Neural progenitor cell (in vitro differentiated cells): ENCODE measurements around the gene ZNF19. TPM values are rescaled to one million over a fixed set of nuclear protein-coding genes. Genes with fewer than 3 reads are reported as not detected.

Experiments used
- DNase-seq: peaks from one replicate; pipeline ENCODE4 v3.0.0-alpha.2; 2016; ENCODE audit warnings: low spot score
- H2AFZ ChIP-seq: fragments of 200-600 bp; sonication (generic); replicated peaks from 2 replicates; pipeline ENCODE4 v1.6.1; 2016; ENCODE audit warnings: antibody characterized with exemption
- H3F3A ChIP-seq: fragments of 200-600 bp; sonication (generic); 2 replicates; pipeline ENCODE4 v1.6.1; 2016; ENCODE audit warnings: antibody characterized with exemption, low read depth
- H3K27ac ChIP-seq: fragments of 200-600 bp; sonication (generic); 2 replicates; pipeline ENCODE4 v1.5.1; 2016; ENCODE audit warnings: mild to moderate bottlenecking
- H3K27me3 ChIP-seq: fragments of 200-600 bp; sonication (generic); 2 replicates; pipeline ENCODE4 v1.6.1; 2016; ENCODE audit warnings: mild to moderate bottlenecking, moderate library complexity
- H3K36me3 ChIP-seq: fragments of 200-600 bp; sonication (generic); 2 replicates; pipeline ENCODE4 v1.5.1; 2016
- H3K4me1 ChIP-seq: fragments of 200-600 bp; sonication (generic); 2 replicates; pipeline ENCODE4 v1.6.1; 2016; ENCODE audit warnings: mixed run types
- H3K4me2 ChIP-seq: fragments of 200-600 bp; sonication (generic); 2 replicates; pipeline ENCODE4 v1.6.1; 2016
- H3K4me3 ChIP-seq: fragments of 200-600 bp; sonication (generic); 2 replicates; pipeline ENCODE4 v1.5.1; 2016
- H3K79me2 ChIP-seq: fragments of 200-600 bp; sonication (generic); 2 replicates; pipeline ENCODE4 v1.6.1; 2016; ENCODE audit warnings: low read depth
- H3K9ac ChIP-seq: fragments of 200-600 bp; sonication (generic); 2 replicates; pipeline ENCODE4 v1.6.1; 2016
- H3K9me3 ChIP-seq: fragments of 200-600 bp; sonication (generic); 2 replicates; pipeline ENCODE4 v1.5.1; 2016; ENCODE audit warnings: low read depth
- H4K20me1 ChIP-seq: fragments of 200-600 bp; sonication (generic); 2 replicates; pipeline ENCODE4 v1.6.1; 2016; ENCODE audit warnings: low read depth
- H3K27ac Mint-ChIP-seq: 3 replicates; pipeline ENCODE4 v1.8.0; 2021; ENCODE audit warnings: mixed read lengths
- H3K27me3 Mint-ChIP-seq: 2 replicates; pipeline ENCODE4 v1.8.0; 2022; ENCODE audit warnings: low read depth, mild to moderate bottlenecking, inconsistent platforms, moderate library complexity, mixed read lengths; ENCODE audit not compliant: insufficient read depth
- H3K36me3 Mint-ChIP-seq: 3 replicates; pipeline ENCODE4 v1.8.0; 2021; ENCODE audit warnings: mixed read lengths
- H3K4me1 Mint-ChIP-seq: 3 replicates; pipeline ENCODE4 v1.8.0; 2021; ENCODE audit warnings: mixed read lengths
- H3K4me3 Mint-ChIP-seq: 3 replicates; pipeline ENCODE4 v1.8.0; 2021; ENCODE audit warnings: mild to moderate bottlenecking, moderate library complexity, mixed read lengths
- H3K9me3 Mint-ChIP-seq: 3 replicates; pipeline ENCODE4 v1.8.0; 2020; ENCODE audit warnings: mixed read lengths
- CTCF ChIP-seq: fragments of 200-600 bp; sonication (generic); IDR thresholded peaks from 2 replicates; pipeline ENCODE4 v1.5.1; 2017; ENCODE audit warnings: antibody characterized with exemption, mild to moderate bottlenecking
- EZH2 ChIP-seq: fragments of 200-600 bp; sonication (generic); IDR thresholded peaks from 2 replicates; pipeline ENCODE4 v1.6.1; 2017; ENCODE audit warnings: antibody characterized with exemption, mild to moderate bottlenecking, moderate library complexity
- EZH2phosphoT487 ChIP-seq: fragments of 200-600 bp; sonication (generic); IDR thresholded peaks from 2 replicates; pipeline ENCODE4 v1.6.1; 2017; ENCODE audit warnings: antibody characterized with exemption
- total RNA-seq: library from RNA; depleted of rRNA; stranded (reverse); fragments of >200 nt; gene quantifications from 2 replicates; pipeline ENCODE4 v1.2.3, GENCODE V29; 2015; ENCODE audit warnings: low replicate concordance

Gene ZNF19
- total RNA-seq, 1 donor from 2014 or later: 13.9 TPM

GRCh38 chr16:71479420-71479819 is 9.7 kb downstream of the ZNF19 start:
- Mint-ChIP-seq H3K4me1 (peaks cover 8% of the 10 kb centered on the region), H3K9me3 (no peaks in the 10 kb centered on the region), H3K27me3 (no peaks in the 10 kb centered on the region), H3K4me3 (no peak overlapping the region), H3K36me3 (no peaks in the 10 kb centered on the region), H3K27ac (no peak overlapping the region)
- Histone ChIP-seq H3K36me3 (no peaks in the 10 kb centered on the region), H3K4me2 (no peak overlapping the region), H3F3A (peaks cover 12% of the 10 kb centered on the region), H3K79me2 (peaks cover 9% of the 10 kb centered on the region), H3K27ac (no peak overlapping the region), H3K4me3 (no peak overlapping the region), H3K27me3 (no peaks in the 10 kb centered on the region), H2AFZ (no peak overlapping the region), H3K9ac (no peak overlapping the region), H3K4me1 (peaks cover 5% of the 10 kb centered on the region), H4K20me1 (no peaks in the 10 kb centered on the region), H3K9me3 (no peaks in the 10 kb centered on the region)
- peak; percentile 60 for DNase-seq
- peak; percentile 66 for TF ChIP-seq CTCF
- no peak for TF ChIP-seq EZH2

DNA sequence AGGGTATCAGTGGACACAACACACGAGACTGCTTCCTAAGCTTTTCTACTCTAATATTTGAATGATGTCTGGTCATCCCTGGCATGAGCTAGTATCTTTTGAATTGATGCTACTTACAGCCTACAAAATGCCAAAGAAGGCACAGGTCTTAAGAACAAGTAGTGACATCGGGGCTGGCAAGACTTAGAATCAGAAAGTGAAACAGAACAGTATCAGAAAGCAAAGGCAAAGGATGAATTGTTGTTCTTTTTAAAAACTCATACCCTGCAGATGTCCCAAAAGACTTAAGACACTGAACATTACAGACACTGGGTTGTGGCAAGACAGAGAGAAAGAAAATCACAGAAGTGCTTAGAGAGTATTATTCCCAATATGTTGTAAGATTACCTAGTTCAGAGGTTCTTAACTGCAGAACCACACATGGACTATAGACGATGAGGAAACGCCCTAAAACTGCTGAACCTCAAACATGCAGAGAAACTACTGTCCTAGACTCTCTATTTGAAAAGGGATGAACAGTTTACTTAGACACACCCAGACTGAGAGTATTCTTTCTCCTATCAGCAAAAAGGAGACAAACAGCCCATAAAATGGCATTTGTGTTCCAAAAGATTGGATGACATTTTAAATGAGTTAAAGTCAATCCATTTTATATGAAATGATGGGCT is 12.5 kb downstream of the ZNF19 start:
- H3K27me3 ChIP-seq: no peaks in the 10 kb centered on the region
- no peaks in the 10 kb centered on the region for H3F3A ChIP-seq
- H3K79me2 ChIP-seq: no peaks in the 10 kb centered on the region
- H3K27ac Mint-ChIP-seq: no peak overlapping the region
- H3K27ac ChIP-seq: no peak overlapping the region
- no peak for DNase-seq
- H3K27me3 Mint-ChIP-seq: no peaks in the 10 kb centered on the region
- H3K4me3 Mint-ChIP-seq: no peak overlapping the region
- no peak overlapping the region for H3K4me3 ChIP-seq
- H3K36me3 ChIP-seq: no peaks in the 10 kb centered on the region
- no peaks in the 10 kb centered on the region for H3K36me3 Mint-ChIP-seq
- H3K9ac ChIP-seq: no peak overlapping the region
- no peaks in the 10 kb centered on the region for H3K9me3 Mint-ChIP-seq
- H4K20me1 ChIP-seq: no peaks in the 10 kb centered on the region
- H3K4me2 ChIP-seq: no peak overlapping the region
- TF ChIP-seq CTCF (no peak), EZH2phosphoT487 (no peak), EZH2 (no peak)
- no peaks in the 10 kb centered on the region for H3K9me3 ChIP-seq
- no peaks in the 10 kb centered on the region for H3K4me1 Mint-ChIP-seq
- H2AFZ ChIP-seq: no peak overlapping the region
- no peaks in the 10 kb centered on the region for H3K4me1 ChIP-seq

DNA sequence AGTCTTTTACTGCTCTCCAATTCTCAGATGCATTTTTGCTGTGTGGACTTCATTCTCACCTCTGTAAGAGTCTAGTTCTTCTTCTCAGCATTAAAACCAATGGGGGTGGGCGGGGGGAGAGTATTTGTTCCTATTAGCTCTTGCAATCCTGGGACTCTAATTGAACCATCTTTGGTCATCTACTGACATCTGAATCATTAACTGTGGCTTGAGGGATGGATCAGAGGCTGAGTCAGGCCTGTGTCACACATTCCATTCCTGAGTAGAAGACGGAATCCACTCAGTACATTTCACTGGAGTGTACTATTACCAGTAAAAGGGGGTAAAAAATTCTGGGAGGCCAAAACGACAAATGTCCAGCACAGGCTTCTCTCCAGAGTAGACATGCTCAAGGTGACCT is 14.3 kb downstream of the ZNF19 start:
- TF ChIP-seq CTCF (no peak), EZH2 (no peak), EZH2phosphoT487 (no peak)
- H4K20me1 ChIP-seq: no peaks in the 10 kb centered on the region
- Mint-ChIP-seq H3K9me3 (no peaks in the 10 kb centered on the region), H3K36me3 (no peaks in the 10 kb centered on the region), H3K27me3 (no peaks in the 10 kb centered on the region), H3K4me3 (no peak overlapping the region), H3K4me1 (no peaks in the 10 kb centered on the region), H3K27ac (no peak overlapping the region)
- H3K79me2 ChIP-seq: no peaks in the 10 kb centered on the region
- no peaks in the 10 kb centered on the region for H3K36me3 ChIP-seq
- H3K4me3 ChIP-seq: no peak overlapping the region
- no peaks in the 10 kb centered on the region for H3K9me3 ChIP-seq
- H3K27me3 ChIP-seq: no peaks in the 10 kb centered on the region
- H3K9ac ChIP-seq: no peak overlapping the region
- H3K27ac ChIP-seq: no peak overlapping the region
- DNase-seq: no peak
- no peak overlapping the region for H2AFZ ChIP-seq
- no peaks in the 10 kb centered on the region for H3F3A ChIP-seq
- no peak overlapping the region for H3K4me2 ChIP-seq
- no peaks in the 10 kb centered on the region for H3K4me1 ChIP-seq
